ENCODE measurements around the gene CIAPIN1.
"Not testable (repeated sequence)": the region's sequence is repeated elsewhere in the genome, so short reads cannot be mapped to it uniquely, and the experiment has no call there.

Gene CIAPIN1

GRCh38 chr16:57403965-57404817 lies 43.0 kb downstream of the CIAPIN1 start, which contains the start of gene CCL17:
Gene CCL17, plus strand, starts transcription at chr16:57404767. Its CDS starts 9,166 bp downstream, at chr16:57413933.
- DNase-seq, result no peak

- DNase-seq, result no peak
Measured at GRCh38 chr16:57401943-57402640, 45.1 kb downstream of the CIAPIN1 start.

- DNase-seq, result not testable (repeated sequence)
Measured at GRCh38 chr16:57397493-57397892, 49.7 kb downstream of the CIAPIN1 start.

DNA sequence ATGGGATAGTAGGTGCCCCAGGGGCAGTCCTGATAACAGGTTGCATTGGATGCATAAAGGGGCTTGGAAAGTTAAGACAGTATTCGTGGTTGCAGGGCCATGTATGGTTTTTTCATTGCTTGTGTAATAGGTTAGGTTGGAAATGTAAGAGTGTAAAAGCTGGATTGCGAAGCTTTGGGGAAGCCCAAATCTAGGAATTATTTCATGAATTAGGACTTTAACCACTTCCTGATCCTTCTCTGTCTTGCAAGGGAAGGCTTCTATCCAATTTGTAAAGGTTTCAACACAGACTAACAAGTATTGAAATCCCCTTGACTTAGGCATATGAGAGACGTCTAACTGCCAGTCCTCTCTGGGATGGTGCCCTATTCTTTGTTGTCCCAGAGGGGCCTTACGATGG lies 50.4 kb downstream of the CIAPIN1 start:
- no peak for DNase-seq

- DNase-seq, result no peak
Measured at GRCh38 chr16:57395026-57395425, 52.2 kb downstream of the CIAPIN1 start.

GRCh38 chr16:57394444-57394843 lies 52.7 kb downstream of the CIAPIN1 start:
- DNase-seq, result no peak

GRCh38 chr16:57392694-57393093 lies 54.5 kb downstream of the CIAPIN1 start:
- no peak for DNase-seq

GRCh38 chr16:57391708-57392107 lies 55.5 kb downstream of the CIAPIN1 start:
- no peak for DNase-seq

GRCh38 chr16:57391300-57391699 lies 55.9 kb downstream of the CIAPIN1 start:
- no peak for DNase-seq

DNA sequence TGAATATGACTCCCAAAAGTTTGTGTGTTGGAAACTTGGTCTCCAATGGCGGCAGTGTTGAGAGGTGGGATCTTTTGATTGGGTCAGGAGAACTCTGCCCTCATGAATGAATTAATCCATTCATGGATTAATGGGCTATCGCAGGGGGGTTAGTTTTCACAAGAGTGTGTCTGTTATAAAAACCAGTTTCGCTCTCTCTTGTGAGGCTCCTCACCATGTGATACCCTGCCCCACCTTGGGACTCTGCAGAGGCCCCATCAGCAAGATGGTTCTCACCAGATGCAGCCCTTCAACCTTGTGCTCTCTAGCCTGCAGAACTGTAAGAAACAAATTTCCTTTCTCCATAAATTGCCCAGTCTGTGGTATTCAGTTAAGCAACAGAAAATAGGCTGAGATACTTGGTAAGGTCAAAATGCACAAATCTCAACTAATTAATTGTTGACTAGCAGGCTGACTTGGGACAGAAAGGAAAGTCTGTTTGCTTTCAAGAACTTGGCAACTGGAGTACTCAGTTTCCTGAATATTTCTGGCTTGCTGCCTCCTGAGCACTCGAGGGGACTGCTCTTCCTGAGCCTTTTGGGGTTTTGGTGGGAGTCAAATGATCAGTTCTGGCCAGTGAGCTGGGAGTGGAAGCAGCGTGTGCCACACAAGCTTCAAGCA lies 56.4 kb downstream of the CIAPIN1 start:
- DNase-seq, result no peak

DNA sequence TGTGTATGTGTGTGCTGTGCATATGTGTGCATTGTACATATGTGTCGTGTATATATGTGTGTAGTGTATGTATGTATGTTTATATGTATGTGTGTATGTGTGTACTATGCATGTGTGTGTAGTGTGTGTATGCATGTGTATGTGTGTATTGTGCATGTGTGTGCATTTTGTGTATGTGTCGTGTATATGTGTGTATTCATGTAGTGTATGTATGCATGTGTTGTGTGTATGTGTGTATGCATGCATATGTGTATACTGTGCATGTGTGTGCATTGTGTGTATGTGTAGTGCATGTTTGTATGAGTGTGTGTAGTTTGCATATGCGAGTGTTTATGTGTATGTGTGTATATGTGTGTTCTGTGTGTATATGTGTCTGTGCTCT lies 58.1 kb downstream of the CIAPIN1 start:
- no peak for DNase-seq

DNA sequence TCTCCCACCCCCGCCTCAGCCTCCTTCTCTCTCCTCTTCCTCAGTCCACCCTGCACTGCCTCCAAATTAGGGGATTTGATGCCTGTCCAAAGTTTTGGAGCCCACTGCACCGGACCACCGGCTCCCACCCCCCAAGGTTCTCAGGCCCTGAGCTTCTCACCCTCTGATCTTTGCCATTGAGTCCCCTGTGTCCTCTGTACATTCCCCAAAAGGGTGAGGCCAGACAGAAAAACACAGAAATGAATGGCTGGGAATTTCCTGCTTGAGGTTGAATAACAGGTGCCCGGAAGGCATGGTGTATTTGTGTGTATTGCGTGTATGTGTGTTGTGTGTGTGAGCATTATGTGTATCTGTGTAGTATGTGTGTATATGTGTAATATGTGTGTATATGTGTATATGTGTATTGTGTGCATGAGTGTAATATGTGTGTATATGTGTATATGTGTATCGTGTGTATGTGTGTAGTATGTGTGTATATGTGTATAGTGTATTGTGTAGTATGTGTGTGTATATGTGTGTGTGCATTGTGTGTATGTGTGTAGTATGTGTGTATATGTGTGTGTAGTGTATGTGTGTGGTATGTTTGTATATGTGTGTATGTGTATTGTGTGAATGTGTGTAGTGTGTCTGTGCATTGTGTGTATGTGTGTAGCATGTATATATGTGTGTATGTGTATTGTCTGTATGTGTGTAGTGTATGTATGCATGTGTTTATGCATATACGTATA lies 58.7 kb downstream of the CIAPIN1 start:
- no peak for DNase-seq

- no peak for DNase-seq
Measured at GRCh38 chr16:57387598-57388354, 59.4 kb downstream of the CIAPIN1 start.

DNA sequence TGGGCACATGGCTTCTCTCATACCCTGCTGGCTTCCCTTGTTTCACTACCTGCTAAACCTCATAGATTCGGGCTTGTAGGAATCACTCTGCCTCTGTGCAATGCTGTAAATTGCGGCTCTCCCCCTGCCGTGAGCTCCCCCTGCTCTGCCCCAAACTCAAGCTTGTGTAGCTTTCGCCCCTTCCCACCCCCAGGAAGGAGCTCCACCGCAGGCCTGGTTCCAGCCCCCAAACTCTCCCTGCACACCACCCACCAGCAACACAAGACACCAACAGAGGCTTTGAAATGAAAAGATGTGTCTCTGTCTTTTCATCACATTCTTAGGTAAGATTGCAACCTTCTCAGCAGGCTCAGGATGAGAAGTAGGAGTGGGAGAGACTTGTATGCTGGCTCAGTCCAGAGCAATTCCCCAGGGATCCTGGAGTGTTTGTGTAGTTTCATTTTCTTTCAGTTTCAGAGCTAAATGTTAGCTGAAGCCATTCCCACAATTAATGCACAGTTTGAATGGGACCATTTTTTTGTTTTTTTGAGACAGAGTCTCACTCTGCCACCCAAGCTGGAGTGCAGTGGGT lies 60.7 kb downstream of the CIAPIN1 start:
- DNase-seq, result no peak

DNA sequence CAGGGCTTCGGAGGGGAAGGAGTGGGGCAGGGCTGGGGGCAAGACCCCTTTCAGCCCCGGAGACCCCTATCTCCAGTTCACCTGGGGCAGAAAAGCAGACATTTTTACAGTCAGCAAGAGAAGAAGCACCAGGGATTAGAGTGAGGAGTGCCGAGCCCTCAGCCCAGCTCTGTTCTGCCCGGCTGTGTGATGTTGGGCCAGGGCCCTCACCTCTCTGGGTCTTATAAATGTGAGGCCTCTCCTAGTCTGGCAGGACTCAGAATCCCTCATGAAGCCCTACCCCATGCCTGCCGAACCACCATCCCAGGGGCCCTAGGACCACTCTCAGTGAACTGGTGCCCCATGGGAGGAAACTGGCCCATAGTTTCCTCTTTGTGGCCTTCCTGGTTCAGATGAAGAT lies 62.1 kb downstream of the CIAPIN1 start:
- no peak for DNase-seq

- no peak for DNase-seq
Measured at GRCh38 chr16:57384248-57385070, 62.7 kb downstream of the CIAPIN1 start.

GRCh38 chr16:57383276-57384247 lies 63.6 kb downstream of the CIAPIN1 start:
- DNase-seq, result no peak

DNA sequence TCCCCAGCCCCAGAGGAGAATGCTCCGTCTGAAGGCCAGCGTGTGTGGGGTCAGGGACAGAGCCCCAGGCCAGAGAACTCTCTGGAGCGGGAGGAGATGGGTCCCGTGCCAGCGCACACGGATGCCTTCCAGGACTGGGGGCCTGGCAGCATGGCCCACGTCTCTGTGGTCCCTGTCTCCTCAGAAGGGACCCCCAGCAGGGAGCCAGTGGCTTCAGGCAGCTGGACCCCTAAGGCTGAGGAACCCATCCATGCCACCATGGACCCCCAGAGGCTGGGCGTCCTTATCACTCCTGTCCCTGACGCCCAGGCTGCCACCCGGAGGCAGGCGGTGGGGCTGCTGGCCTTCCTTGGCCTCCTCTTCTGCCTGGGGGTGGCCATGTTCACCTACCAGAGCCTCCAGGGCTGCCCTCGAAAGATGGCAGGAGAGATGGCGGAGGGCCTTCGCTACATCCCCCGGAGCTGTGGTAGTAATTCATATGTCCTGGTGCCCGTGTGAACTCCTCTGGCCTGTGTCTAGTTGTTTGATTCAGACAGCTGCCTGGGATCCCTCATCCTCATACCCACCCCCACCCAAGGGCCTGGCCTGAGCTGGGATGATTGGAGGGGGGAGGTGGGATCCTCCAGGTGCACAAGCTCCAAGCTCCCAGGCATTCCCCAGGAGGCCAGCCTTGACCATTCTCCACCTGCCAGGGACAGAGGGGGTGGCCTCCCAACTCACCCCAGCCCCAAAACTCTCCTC lies 64.5 kb downstream of the CIAPIN1 start:
- no peak for DNase-seq
